NCI-H187 treated with DMSO at 0.1 percent for 48 hours (cell line): ENCODE data around the gene MAD1L1.

ENCODE experiments used
- DNase-seq: peaks from one replicate; lab custom pipeline; 2025; lab: John Stamatoyannopoulos, UW

MAD1L1 gene

GRCh38 chr7:2029211-2029905, 203.4 kb downstream of the MAD1L1 start:
- no peak for DNase-seq

GRCh38 chr7:2028733-2029132, 204.0 kb downstream of the MAD1L1 start:
- no peak for DNase-seq

- no peak for DNase-seq
Measured at GRCh38 chr7:2025188-2025587, 207.6 kb downstream of the MAD1L1 start.

- no peak for DNase-seq
Measured at GRCh38 chr7:2024567-2024918, 208.2 kb downstream of the MAD1L1 start.

- no peak for DNase-seq
Measured at GRCh38 chr7:2023877-2024566, 208.7 kb downstream of the MAD1L1 start.

GRCh38 chr7:2022737-2023250, 210.0 kb downstream of the MAD1L1 start:
- DNase-seq: no peak

GRCh38 chr7:2022021-2022409, 210.7 kb downstream of the MAD1L1 start:
- DNase-seq: no peak

- no peak for DNase-seq
Measured at GRCh38 chr7:2019711-2020511, 212.8 kb downstream of the MAD1L1 start.

- no peak for DNase-seq
Measured at GRCh38 chr7:2019461-2019710, 213.4 kb downstream of the MAD1L1 start.

- no peak for DNase-seq
Measured at GRCh38 chr7:2018569-2019460, 213.9 kb downstream of the MAD1L1 start.

- no peak for DNase-seq
Measured at GRCh38 chr7:2017914-2018568, 214.7 kb downstream of the MAD1L1 start.

- no peak for DNase-seq
Measured at GRCh38 chr7:2017481-2017891, 215.3 kb downstream of the MAD1L1 start.

- no peak for DNase-seq
Measured at GRCh38 chr7:2016761-2017480, 215.8 kb downstream of the MAD1L1 start.

- DNase-seq: no peak
Measured at GRCh38 chr7:2016021-2016631, 216.6 kb downstream of the MAD1L1 start.

GRCh38 chr7:2015251-2015871, 217.4 kb downstream of the MAD1L1 start:
- no peak for DNase-seq

GRCh38 chr7:2014391-2015241, 218.1 kb downstream of the MAD1L1 start:
- DNase-seq: no peak

GRCh38 chr7:2013381-2014311, 219.1 kb downstream of the MAD1L1 start:
- DNase-seq: no peak

- DNase-seq: no peak
Measured at GRCh38 chr7:2012981-2013380, 219.8 kb downstream of the MAD1L1 start.
